GM18951 (cell line): Measurements from ENCODE around the gene OVCA2.

Experiments used
- POLR2A ChIP-seq: IDR thresholded peaks from 4 replicates; pipeline ENCODE4 v1.6.1; 2011; ENCODE audit warnings: mild to moderate bottlenecking; ENCODE audit not compliant: insufficient read length, insufficient read depth; ENCODE audit errors: extremely low read depth
- in situ Hi-C: fragments of 300-500 bp; cut with MboI; formaldehyde crosslinking; loops from one replicate; pipeline ENCODE4 v1.12.0; 2022; ENCODE audit warnings: low sequenced_read_pairs, mixed read lengths, inconsistent platforms; ENCODE audit not compliant: unreplicated experiment

OVCA2 gene

GRCh38 chr17:2034157-2034556 is 7.7 kb upstream of the OVCA2 start:
- in situ Hi-C loops, result loop anchor here (25.0 kb wide), 1 partner anchor 322 kb away; the partner anchor contains the start of genes TLCD2 and WDR81

GRCh38 chr17:2034806-2035540 is 6.8 kb upstream of the OVCA2 start:
- in situ Hi-C loops, result loop anchor here (25.0 kb wide), 1 partner anchor 323 kb away; the partner anchor contains the start of genes TLCD2 and WDR81
- no peak for TF ChIP-seq POLR2A

More at GRCh38 chr17:2034157-2034556, 7.7 kb upstream of the OVCA2 start:
- no peak for TF ChIP-seq POLR2A

DNA sequence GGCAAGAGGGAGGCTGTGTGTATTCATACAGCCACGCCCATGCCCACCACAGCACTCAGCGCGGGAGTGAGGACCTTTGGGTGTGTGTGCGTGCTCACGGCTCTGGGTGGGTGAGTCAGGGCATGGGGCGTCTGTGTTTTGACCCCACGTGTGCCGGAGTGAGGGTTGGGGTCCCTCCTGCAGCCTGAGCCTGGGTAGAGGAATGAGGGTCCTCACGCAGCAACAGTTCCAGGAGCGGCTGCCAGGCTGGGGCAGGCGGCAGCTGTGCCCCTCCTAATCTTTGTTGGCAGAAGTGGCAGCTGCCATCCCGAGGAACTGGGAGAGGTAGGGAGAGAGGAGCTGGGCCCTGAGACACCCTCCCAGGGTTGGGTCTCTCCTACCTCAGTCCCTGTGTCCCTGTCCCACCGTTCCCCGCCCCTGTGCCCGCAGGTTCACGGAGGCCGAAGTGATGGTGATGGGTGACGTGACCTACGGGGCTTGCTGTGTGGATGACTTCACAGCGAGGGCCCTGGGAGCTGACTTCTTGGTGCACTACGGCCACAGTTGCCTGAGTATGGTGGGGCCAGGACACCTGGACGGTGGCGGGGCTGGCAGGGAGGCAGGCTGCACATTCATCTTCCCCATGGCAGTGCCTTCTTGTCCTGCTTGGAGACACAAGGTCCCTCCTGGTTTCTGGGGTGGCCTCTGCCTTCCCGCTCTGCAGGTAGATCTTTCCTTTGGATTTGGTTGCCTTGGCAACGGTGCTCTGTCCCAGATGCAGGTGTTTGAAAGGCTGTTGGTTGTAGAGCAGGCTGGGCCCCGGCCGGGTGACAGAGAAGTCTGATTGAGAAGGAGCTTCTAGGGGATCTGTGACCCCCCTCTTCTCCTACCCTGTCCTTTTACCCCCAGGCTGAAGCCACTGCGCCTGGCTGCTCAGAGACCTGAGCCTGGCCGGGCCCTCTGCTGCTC is 6.0 kb upstream of the OVCA2 start:
- in situ Hi-C loops, result loop anchor here (25.0 kb wide), 1 partner anchor 324 kb away; the partner anchor contains the start of genes TLCD2 and WDR81
- no peak for TF ChIP-seq POLR2A

GRCh38 chr17:2037155-2037554 is 4.7 kb upstream of the OVCA2 start:
- in situ Hi-C loops, result loop anchor here (25.0 kb wide), 1 partner anchor 325 kb away; the partner anchor contains the start of genes TLCD2 and WDR81
- TF ChIP-seq POLR2A, result no peak

GRCh38 chr17:2040219-2040827 is 1.5 kb upstream of the OVCA2 start:
- in situ Hi-C loops, result loop anchor here (25.0 kb wide), 1 partner anchor 328 kb away; the partner anchor contains the start of genes TLCD2 and WDR81
- TF ChIP-seq POLR2A, result no peak

GRCh38 chr17:2040942-2041560 is 771 bp upstream of the OVCA2 start:
- TF ChIP-seq POLR2A, result no peak

DNA sequence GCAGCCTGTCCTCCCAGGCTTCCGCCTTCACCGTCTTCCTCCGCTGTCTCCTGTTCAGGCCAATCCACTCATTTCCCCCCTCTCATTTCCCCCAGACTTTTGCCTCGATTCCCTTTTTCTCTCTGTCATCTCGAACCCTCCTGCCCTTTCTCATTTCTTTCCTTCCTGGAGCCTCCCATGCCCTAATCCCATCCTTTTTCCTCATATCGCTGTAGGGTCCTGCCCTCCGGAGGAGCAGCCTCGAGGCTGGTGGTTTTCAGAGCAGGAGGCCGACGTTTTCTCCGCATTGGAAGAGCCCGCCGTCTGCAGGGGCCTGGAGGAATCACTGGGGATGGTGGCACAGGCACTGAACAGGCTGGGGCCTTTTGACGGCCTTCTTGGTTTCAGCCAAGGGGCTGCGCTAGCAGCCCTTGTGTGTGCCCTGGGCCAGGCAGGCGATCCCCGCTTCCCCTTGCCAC is 597 bp downstream of the OVCA2 start:
- in situ Hi-C loops, result loop anchor here (25.0 kb wide), 1 partner anchor 330 kb away; the partner anchor contains the start of genes TLCD2 and WDR81
- TF ChIP-seq POLR2A, result no peak

More at GRCh38 chr17:2040942-2041560, 771 bp upstream of the OVCA2 start:
- in situ Hi-C loops, result loop anchor here (25.0 kb wide), 1 partner anchor 329 kb away; the partner anchor contains the start of genes TLCD2 and WDR81

GRCh38 chr17:2042933-2043332 is 1.1 kb downstream of the OVCA2 start:
- TF ChIP-seq POLR2A, result no peak
- in situ Hi-C loops, result loop anchor here (25.0 kb wide), 1 partner anchor 331 kb away; the partner anchor contains the start of genes TLCD2 and WDR81

DNA sequence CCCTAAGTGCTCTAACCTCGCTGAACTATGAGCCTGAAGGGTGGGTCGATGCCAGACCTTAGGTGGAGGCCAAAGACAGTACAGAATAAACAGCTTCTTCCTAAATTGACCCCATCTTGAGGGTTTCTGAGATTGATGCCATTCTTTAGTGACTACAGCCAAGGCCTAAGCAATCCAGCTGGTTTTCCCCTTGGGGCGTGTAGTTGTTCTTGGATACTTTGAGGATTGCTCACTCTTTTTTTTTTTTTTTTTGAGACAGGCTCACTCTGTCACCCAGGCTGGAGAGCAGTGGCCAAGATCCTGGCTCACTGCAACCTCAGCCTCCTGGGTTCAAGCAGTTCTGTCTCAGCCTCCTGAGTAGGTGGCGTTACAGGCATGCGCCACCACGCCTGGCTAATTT is 2.0 kb downstream of the OVCA2 start:
- no peak for TF ChIP-seq POLR2A

GRCh38 chr17:2044263-2044894 is 2.6 kb downstream of the OVCA2 start:
- TF ChIP-seq POLR2A, result no peak
- in situ Hi-C loops, result loop anchor here (25.0 kb wide), 1 partner anchor 332 kb away; the partner anchor contains the start of genes TLCD2 and WDR81

More for the DNA sequence above, 2.0 kb downstream of the OVCA2 start:
- in situ Hi-C loops, result loop anchor here (25.0 kb wide), 1 partner anchor 331 kb away; the partner anchor contains the start of genes TLCD2 and WDR81

- no peak for TF ChIP-seq POLR2A
- in situ Hi-C loops, result loop anchor here (25.0 kb wide), 1 partner anchor 335 kb away; the partner anchor contains the start of genes TLCD2 and WDR81
Measured at GRCh38 chr17:2047590-2047989, 5.8 kb downstream of the OVCA2 start.
